PC-9 (cell line): ENCODE data around the gene GLCE.

ENCODE experiments used
- EZH2 ChIP-seq: fragments of 200-600 bp; sonication (generic); IDR thresholded peaks from 2 replicates; pipeline ENCODE4 v1.8.0; 2017; ENCODE audit warnings: antibody characterized with exemption, low read depth
- TF ChIP-seq, protein P1 (sequence below): fragments of 200-600 bp; sonication (generic); conservative IDR thresholded peaks from 2 replicates; pipeline ENCODE4 v1.6.1; 2017; ENCODE audit warnings: mixed run types, antibody characterized with exemption, mild to moderate bottlenecking, moderate library complexity

DNA sequence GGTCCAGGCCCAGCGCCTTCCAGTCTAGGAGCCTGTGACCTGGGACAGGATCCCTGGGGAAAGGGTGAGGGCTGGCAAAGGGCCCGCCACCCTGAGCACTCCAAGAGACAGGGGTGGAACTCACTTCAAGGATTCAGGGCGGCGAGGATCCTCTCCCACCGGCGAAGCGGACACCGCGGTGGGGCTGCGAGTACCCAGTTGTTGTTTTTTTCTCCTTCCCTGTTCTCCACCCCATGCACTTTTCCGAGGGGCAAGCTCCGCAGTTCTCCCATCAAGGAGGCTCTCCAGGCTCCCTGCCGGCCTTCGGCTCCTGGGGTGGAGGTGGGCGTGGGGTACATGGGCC is 137.9 kb downstream of the GLCE start:
- TF ChIP-seq, protein P1, sequence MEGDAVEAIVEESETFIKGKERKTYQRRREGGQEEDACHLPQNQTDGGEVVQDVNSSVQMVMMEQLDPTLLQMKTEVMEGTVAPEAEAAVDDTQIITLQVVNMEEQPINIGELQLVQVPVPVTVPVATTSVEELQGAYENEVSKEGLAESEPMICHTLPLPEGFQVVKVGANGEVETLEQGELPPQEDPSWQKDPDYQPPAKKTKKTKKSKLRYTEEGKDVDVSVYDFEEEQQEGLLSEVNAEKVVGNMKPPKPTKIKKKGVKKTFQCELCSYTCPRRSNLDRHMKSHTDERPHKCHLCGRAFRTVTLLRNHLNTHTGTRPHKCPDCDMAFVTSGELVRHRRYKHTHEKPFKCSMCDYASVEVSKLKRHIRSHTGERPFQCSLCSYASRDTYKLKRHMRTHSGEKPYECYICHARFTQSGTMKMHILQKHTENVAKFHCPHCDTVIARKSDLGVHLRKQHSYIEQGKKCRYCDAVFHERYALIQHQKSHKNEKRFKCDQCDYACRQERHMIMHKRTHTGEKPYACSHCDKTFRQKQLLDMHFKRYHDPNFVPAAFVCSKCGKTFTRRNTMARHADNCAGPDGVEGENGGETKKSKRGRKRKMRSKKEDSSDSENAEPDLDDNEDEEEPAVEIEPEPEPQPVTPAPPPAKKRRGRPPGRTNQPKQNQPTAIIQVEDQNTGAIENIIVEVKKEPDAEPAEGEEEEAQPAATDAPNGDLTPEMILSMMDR: no peak
- no peak for TF ChIP-seq EZH2
